Left renal cortex interstitium (tissue), 4 donors: ENCODE data around the gene ADGRB3. TPM values are rescaled to one million over a fixed set of nuclear protein-coding genes. Genes with fewer than 3 reads are reported as not detected.
"Not testable (repeated sequence)": the region's sequence is repeated elsewhere in the genome, so short reads cannot be mapped to it uniquely, and the experiment has no call there.

Source experiments
- DNase-seq, 4 donors: peaks; one replicate each; pipeline ENCODE4 v3.0.0-alpha.2; 2013; ENCODE audit warnings: low read depth in 4 of 4, low spot score in 2 of 4, missing footprints in 1 of 4
- polyA plus RNA-seq, 4 donors: library from polyadenylated mRNA; unstranded; fragments of 120-200 nt; gene quantifications; one replicate each; pipeline ENCODE4 v1.2.1, GENCODE V29; 2013; ENCODE audit not compliant: insufficient read length in 4 of 4

ADGRB3 gene
- polyA plus RNA-seq, 4 donors = 2.9 to 5.5 (median 4.5) TPM

- DNase-seq = no peak
Measured at GRCh38 chr6:68732423-68732822, 97.3 kb downstream of the ADGRB3 start.

GRCh38 chr6:68735866-68736265 lies 100.8 kb downstream of the ADGRB3 start:
- DNase-seq = no peak

- no peak for DNase-seq
Measured at GRCh38 chr6:68737061-68737460, 102.0 kb downstream of the ADGRB3 start.

GRCh38 chr6:68738039-68738438 lies 103.0 kb downstream of the ADGRB3 start:
- DNase-seq = no peak

GRCh38 chr6:68740828-68741500 lies 105.9 kb downstream of the ADGRB3 start:
- no peak for DNase-seq

- no peak for DNase-seq
Measured at GRCh38 chr6:68741501-68742386, 106.7 kb downstream of the ADGRB3 start.

GRCh38 chr6:68743099-68743498 lies 108.0 kb downstream of the ADGRB3 start:
- DNase-seq = no peak

GRCh38 chr6:68744376-68744775 lies 109.3 kb downstream of the ADGRB3 start:
- DNase-seq = not testable (repeated sequence)

- DNase-seq = no peak
Measured at GRCh38 chr6:68746376-68746775, 111.3 kb downstream of the ADGRB3 start.

GRCh38 chr6:68747110-68747790 lies 112.2 kb downstream of the ADGRB3 start:
- no peak for DNase-seq

- DNase-seq = not testable (repeated sequence)
Measured at GRCh38 chr6:68747832-68748231, 112.8 kb downstream of the ADGRB3 start.

GRCh38 chr6:68754681-68755213 lies 119.7 kb downstream of the ADGRB3 start:
- no peak for DNase-seq

GRCh38 chr6:68756454-68757375 lies 121.6 kb downstream of the ADGRB3 start:
- no peak for DNase-seq

- DNase-seq = no peak
Measured at GRCh38 chr6:68757821-68758220, 122.7 kb downstream of the ADGRB3 start.

- no peak for DNase-seq
Measured at GRCh38 chr6:68758559-68758958, 123.5 kb downstream of the ADGRB3 start.

- DNase-seq = no peak
Measured at GRCh38 chr6:68760485-68760884, 125.4 kb downstream of the ADGRB3 start.

GRCh38 chr6:68760941-68761676 lies 126.0 kb downstream of the ADGRB3 start:
- no peak for DNase-seq

- DNase-seq = no peak
Measured at GRCh38 chr6:68761985-68762384, 126.9 kb downstream of the ADGRB3 start.

GRCh38 chr6:68771426-68771825 lies 136.3 kb downstream of the ADGRB3 start:
- no peak for DNase-seq
